GM20000 (cell line): Measurements from ENCODE around the gene GCH1.
"Not testable (repeated sequence)": the region's sequence is repeated elsewhere in the genome, so short reads cannot be mapped to it uniquely, and the experiment has no call there.

Experiments
- DNase-seq: peaks from one replicate; pipeline ENCODE4 v3.0.0; 2012; ENCODE audit warnings: low spot score
- CTCF ChIP-seq: IDR thresholded peaks from 2 replicates; pipeline ENCODE4 v1.5.1; 2012; ENCODE audit warnings: mild to moderate bottlenecking, control low read depth; ENCODE audit errors: extremely low read depth, missing control alignments

The GCH1 gene

GRCh38 chr14:54805070-54805444 lies 97.6 kb downstream of the GCH1 start:
- no peak for DNase-seq
- TF ChIP-seq CTCF, result no peak

GRCh38 chr14:54804538-54805041 lies 98.0 kb downstream of the GCH1 start:
- TF ChIP-seq CTCF, result no peak
- no peak for DNase-seq

GRCh38 chr14:54803926-54804537 lies 98.6 kb downstream of the GCH1 start:
- no peak for TF ChIP-seq CTCF
- no peak for DNase-seq

GRCh38 chr14:54803396-54803795 lies 99.2 kb downstream of the GCH1 start:
- DNase-seq, result no peak
- no peak for TF ChIP-seq CTCF

- DNase-seq, result not testable (repeated sequence)
Measured at GRCh38 chr14:54801482-54801881, 101.1 kb downstream of the GCH1 start.

- no peak for TF ChIP-seq CTCF
- no peak for DNase-seq
Measured at GRCh38 chr14:54798465-54799124, 104.0 kb downstream of the GCH1 start.

- no peak for TF ChIP-seq CTCF
- DNase-seq, result no peak
Measured at GRCh38 chr14:54797986-54798385, 104.6 kb downstream of the GCH1 start.

GRCh38 chr14:54797556-54797955 lies 105.1 kb downstream of the GCH1 start:
- no peak for TF ChIP-seq CTCF
- DNase-seq, result no peak
